ENCODE measurements around the gene C1orf167. TPM values are rescaled to one million over a fixed set of nuclear protein-coding genes. Genes with fewer than 3 reads are reported as not detected.

The C1orf167 gene
- total RNA-seq, 1 donor from 2014 or later, result not detected

- peak in 1 of 2 donors; percentile 45 for TF ChIP-seq POLR2AphosphoS5 (IDR thresholded peaks at IDR 0.05; ENCODE audit: insufficient read depth in 1 of 2, low read depth in 1 of 2)
- no peak for TF ChIP-seq CTCF (IDR thresholded peaks at IDR 0.05)
- TF ChIP-seq POLR2A (IDR thresholded peaks at IDR 0.05), result no peak
- peak overlapping the region; percentile 28 for H3K27ac ChIP-seq
- intact Hi-C loops (cut with DNase I), result no loop called here
- H3K4me1 ChIP-seq, result peaks cover 40% of the 10 kb centered on the region
- H3K36me3 ChIP-seq, result no peaks in the 10 kb centered on the region
- H3K27me3 ChIP-seq, result no peaks in the 10 kb centered on the region
- DNase-seq (ENCODE audit: extremely low spot score in 2 of 2), result no peak
- H3K9me3 ChIP-seq, result no peaks in the 10 kb centered on the region
- H3K4me3 ChIP-seq, result no peak overlapping the region
Observed at GRCh38 chr1:11730429-11730891, 31.5 kb upstream of the C1orf167 start.

DNA sequence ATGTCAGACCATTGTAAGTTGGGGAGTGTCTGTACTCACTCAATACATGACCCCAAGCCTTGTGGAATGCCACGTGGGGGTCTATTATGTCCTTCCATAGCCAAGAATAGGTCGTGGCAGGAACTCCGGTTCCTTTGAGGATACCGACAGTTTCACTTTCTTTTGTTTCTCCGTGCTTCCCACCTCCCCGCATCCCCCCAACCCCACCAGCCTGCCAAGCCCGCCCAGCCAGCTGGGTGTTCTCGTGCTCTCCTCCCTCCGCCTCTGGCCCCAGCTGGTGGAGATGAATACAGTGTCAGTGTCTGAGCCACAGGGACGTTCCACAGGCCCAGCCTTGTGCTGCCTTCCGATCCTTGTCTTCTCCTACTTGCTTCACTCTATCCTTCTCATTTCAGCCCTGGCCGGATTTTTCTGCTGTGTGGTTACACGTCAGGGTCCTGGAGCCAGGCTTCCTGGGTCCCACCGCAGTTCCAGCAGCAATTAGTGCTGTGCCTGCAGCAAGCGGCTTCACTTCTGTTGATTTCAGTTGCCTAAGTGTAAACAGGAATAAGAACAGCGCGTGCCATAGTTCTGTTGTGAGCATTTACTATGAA lies 30.2 kb upstream of the C1orf167 start:
- Histone ChIP-seq H3K27ac (peak overlapping the region; percentile 52), H3K9me3 (no peaks in the 10 kb centered on the region), H3K27me3 (no peaks in the 10 kb centered on the region), H3K36me3 (no peaks in the 10 kb centered on the region), H3K4me1 (peaks cover 46% of the 10 kb centered on the region), H3K4me3 (peak overlapping the region; percentile 17 to 34)
- DNase-seq (ENCODE audit: extremely low spot score in 2 of 2), result no peak
- intact Hi-C loops (cut with DNase I), result no loop called here
- TF ChIP-seq POLR2AphosphoS5 (IDR thresholded peaks at IDR 0.05; ENCODE audit: insufficient read depth in 1 of 2, low read depth in 1 of 2) (peak; percentile 33 to 72), POLR2A (IDR thresholded peaks at IDR 0.05) (no peak), CTCF (IDR thresholded peaks at IDR 0.05) (no peak)

- Histone ChIP-seq H3K36me3 (no peaks in the 10 kb centered on the region), H3K9me3 (no peaks in the 10 kb centered on the region), H3K27me3 (no peaks in the 10 kb centered on the region), H3K4me1 (peaks cover 60% of the 10 kb centered on the region), H3K27ac (peak overlapping the region; percentile 52), H3K4me3 (no peak overlapping the region)
- no peak for TF ChIP-seq POLR2A (IDR thresholded peaks at IDR 0.05)
- TF ChIP-seq CTCF (IDR thresholded peaks at IDR 0.05), result no peak
- TF ChIP-seq POLR2AphosphoS5 (IDR thresholded peaks at IDR 0.05; ENCODE audit: insufficient read depth in 1 of 2, low read depth in 1 of 2), result no peak
- intact Hi-C loops (cut with DNase I), result no loop called here
- no peak for DNase-seq (ENCODE audit: extremely low spot score in 2 of 2)
Observed at GRCh38 chr1:11733306-11733705, 28.7 kb upstream of the C1orf167 start.

GRCh38 chr1:11735531-11735853 lies 26.5 kb upstream of the C1orf167 start:
- TF ChIP-seq POLR2AphosphoS5 (IDR thresholded peaks at IDR 0.05; ENCODE audit: insufficient read depth in 1 of 2, low read depth in 1 of 2) (no peak), POLR2A (IDR thresholded peaks at IDR 0.05) (no peak), CTCF (IDR thresholded peaks at IDR 0.05) (no peak)
- H3K4me3 ChIP-seq, result peak overlapping the region; percentile 72 to 98
- H3K36me3 ChIP-seq, result no peaks in the 10 kb centered on the region
- peak overlapping the region; percentile 88 for H3K27ac ChIP-seq
- H3K9me3 ChIP-seq, result no peaks in the 10 kb centered on the region
- DNase-seq (ENCODE audit: extremely low spot score in 2 of 2), result no peak
- peaks cover 62% of the 10 kb centered on the region for H3K4me1 ChIP-seq
- intact Hi-C loops (cut with DNase I), result no loop called here
- H3K27me3 ChIP-seq, result no peaks in the 10 kb centered on the region
